Measurements from ENCODE around the gene SF3B6. TPM values are rescaled to one million over a fixed set of nuclear protein-coding genes. Genes with fewer than 3 reads are reported as not detected.
A peak's percentile ranks its signal among the peaks of the same experiment; 100 is the strongest.
"Not testable (repeated sequence)": the region's sequence is repeated elsewhere in the genome, so short reads cannot be mapped to it uniquely, and the experiment has no call there.

Gene SF3B6
- total RNA-seq, 1 donor from 2014 or later: 55.2 TPM

DNA sequence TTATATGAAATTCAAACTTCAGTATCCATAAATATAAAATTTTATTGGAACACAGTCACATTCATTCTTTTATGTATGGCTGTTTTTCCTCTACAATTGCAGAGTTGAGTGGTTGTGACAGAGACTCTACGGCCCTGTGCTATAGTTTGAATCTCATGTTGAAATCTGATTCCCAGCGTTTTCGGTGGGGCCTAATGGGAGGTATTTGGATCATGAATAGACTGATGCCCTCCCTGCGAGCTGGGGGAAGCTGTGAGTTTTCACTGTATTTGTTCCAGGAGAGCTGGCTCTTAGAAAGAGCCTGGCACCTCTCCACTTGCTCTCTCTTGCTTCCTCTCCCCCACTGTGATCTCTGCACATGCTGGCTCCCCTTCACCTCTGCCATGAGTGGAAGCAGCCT, 45.3 kb upstream of the SF3B6 start:
- Histone ChIP-seq H3K36me3 (no peaks in the 10 kb centered on the region), H3K9me3 (no peaks in the 10 kb centered on the region), H3K27ac (no peak overlapping the region), H3K4me1 (peaks cover 5% of the 10 kb centered on the region), H3K27me3 (no peaks in the 10 kb centered on the region), H3K4me3 (no peak overlapping the region)
- intact Hi-C loops (cut with DNase I): no loop called here
- DNase-seq (no peak), ATAC-seq (no peak)
- TF ChIP-seq, protein P1, sequence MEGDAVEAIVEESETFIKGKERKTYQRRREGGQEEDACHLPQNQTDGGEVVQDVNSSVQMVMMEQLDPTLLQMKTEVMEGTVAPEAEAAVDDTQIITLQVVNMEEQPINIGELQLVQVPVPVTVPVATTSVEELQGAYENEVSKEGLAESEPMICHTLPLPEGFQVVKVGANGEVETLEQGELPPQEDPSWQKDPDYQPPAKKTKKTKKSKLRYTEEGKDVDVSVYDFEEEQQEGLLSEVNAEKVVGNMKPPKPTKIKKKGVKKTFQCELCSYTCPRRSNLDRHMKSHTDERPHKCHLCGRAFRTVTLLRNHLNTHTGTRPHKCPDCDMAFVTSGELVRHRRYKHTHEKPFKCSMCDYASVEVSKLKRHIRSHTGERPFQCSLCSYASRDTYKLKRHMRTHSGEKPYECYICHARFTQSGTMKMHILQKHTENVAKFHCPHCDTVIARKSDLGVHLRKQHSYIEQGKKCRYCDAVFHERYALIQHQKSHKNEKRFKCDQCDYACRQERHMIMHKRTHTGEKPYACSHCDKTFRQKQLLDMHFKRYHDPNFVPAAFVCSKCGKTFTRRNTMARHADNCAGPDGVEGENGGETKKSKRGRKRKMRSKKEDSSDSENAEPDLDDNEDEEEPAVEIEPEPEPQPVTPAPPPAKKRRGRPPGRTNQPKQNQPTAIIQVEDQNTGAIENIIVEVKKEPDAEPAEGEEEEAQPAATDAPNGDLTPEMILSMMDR (IDR thresholded peaks at IDR 0.05): no peak

DNA sequence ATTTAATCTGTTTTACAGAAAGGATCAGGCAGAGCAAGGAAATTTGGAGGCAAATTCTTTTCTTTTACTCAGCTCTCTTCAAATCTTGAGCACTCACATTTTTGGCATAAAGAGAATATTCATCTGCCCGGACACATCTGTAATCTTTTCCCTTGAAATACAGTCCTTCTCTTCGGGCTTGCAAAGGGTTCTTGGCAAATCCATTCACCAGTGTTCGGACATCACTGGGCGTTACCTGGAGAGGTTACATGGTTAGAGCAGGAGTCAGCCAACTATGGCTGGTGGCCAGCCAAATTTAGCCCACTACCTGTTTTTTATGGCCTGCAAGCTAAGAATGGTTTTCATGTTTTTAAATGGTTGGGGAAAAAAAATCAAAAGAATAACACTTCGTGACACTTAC, 44.9 kb upstream of the SF3B6 start:
- TF ChIP-seq, protein P1 (IDR thresholded peaks at IDR 0.05): no peak
- intact Hi-C loops (cut with DNase I): no loop called here
- Histone ChIP-seq H3K36me3 (no peaks in the 10 kb centered on the region), H3K4me1 (peaks cover 5% of the 10 kb centered on the region), H3K27me3 (no peaks in the 10 kb centered on the region), H3K9me3 (no peaks in the 10 kb centered on the region), H3K27ac (no peak overlapping the region), H3K4me3 (no peak overlapping the region)
- DNase-seq: no peak
- ATAC-seq: no peak

DNA sequence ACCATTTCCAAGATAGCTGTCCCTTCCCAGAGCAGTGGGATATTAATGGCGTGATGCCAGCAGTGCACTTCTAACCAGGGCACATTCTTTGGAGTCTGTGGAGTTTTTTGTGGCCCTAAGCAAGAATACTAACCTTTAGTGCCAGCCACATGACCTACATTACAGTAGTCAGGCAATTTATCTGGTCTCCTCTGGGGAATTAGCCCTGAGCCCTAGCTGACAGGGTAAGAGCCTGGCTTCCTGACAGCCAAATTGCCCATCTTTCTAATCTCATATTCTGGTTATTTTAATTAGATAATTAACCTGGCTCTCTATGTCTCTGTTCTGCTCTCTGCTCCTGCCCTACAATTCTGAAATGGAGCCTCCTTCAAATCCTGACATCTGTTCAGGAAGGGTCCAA, 41.8 kb upstream of the SF3B6 start:
- H3K4me3 ChIP-seq: no peak overlapping the region
- no peaks in the 10 kb centered on the region for H3K9me3 ChIP-seq
- H3K36me3 ChIP-seq: no peaks in the 10 kb centered on the region
- no peak for ATAC-seq
- no peak for DNase-seq
- TF ChIP-seq, protein P1 (IDR thresholded peaks at IDR 0.05): no peak
- H3K4me1 ChIP-seq: no peaks in the 10 kb centered on the region
- no peaks in the 10 kb centered on the region for H3K27me3 ChIP-seq
- intact Hi-C loops (cut with DNase I): no loop called here
- no peak overlapping the region for H3K27ac ChIP-seq

DNA sequence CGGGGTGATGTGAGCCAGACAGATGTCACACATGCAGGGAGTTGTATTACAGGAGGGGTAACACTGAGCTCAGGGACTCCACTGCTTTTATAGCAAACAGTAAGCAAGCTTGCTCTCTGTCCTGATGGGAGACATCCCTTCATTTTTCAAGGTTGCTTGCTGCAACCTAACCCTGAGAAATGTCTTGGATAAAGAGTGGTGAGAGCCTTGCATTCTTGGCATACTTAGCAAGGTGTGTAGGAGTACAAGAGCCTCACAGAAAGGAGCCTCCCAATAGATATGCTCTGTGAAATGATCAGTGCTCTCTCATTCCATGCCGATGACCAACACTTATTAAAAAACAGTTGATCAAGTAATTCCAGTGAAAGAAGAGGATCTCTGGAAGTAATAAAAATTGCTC, 38.9 kb upstream of the SF3B6 start:
- no peak overlapping the region for H3K27ac ChIP-seq
- no peaks in the 10 kb centered on the region for H3K27me3 ChIP-seq
- ATAC-seq: no peak
- H3K9me3 ChIP-seq: no peaks in the 10 kb centered on the region
- TF ChIP-seq, protein P1 (IDR thresholded peaks at IDR 0.05): no peak
- no peak overlapping the region for H3K4me3 ChIP-seq
- intact Hi-C loops (cut with DNase I): no loop called here
- no peak for DNase-seq
- no peaks in the 10 kb centered on the region for H3K4me1 ChIP-seq
- no peaks in the 10 kb centered on the region for H3K36me3 ChIP-seq

DNA sequence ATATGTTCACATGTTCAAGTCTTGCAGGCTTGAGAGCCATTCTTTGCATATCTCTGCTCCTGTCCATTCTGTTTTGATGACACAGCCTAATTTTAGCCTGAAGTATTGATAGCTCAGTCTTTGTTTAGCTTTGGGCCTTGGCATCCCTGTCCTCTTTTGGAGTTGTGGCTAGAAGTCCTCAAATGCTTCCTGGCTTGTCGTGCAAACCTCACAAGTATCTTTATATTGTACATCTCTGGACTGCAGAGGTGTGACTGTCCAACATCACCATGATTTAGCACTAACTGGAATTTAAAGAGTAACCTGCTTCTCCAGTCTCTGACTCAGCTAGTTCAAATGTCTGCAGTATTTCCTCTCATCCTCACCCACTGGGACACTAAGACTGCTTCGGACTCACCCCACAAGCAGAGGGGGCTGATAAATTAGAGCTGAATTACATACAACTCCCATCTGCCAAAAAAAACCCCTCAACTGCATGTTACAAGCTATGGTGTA, 35.3 kb upstream of the SF3B6 start:
- intact Hi-C loops (cut with DNase I): no loop called here
- ATAC-seq (peak; percentile 47), DNase-seq (no peak)
- H3K27me3 ChIP-seq: no peaks in the 10 kb centered on the region
- no peak overlapping the region for H3K4me3 ChIP-seq
- H3K36me3 ChIP-seq: no peaks in the 10 kb centered on the region
- no peak overlapping the region for H3K27ac ChIP-seq
- no peaks in the 10 kb centered on the region for H3K4me1 ChIP-seq
- H3K9me3 ChIP-seq: no peaks in the 10 kb centered on the region
- TF ChIP-seq, protein P1 (IDR thresholded peaks at IDR 0.05): no peak

DNA sequence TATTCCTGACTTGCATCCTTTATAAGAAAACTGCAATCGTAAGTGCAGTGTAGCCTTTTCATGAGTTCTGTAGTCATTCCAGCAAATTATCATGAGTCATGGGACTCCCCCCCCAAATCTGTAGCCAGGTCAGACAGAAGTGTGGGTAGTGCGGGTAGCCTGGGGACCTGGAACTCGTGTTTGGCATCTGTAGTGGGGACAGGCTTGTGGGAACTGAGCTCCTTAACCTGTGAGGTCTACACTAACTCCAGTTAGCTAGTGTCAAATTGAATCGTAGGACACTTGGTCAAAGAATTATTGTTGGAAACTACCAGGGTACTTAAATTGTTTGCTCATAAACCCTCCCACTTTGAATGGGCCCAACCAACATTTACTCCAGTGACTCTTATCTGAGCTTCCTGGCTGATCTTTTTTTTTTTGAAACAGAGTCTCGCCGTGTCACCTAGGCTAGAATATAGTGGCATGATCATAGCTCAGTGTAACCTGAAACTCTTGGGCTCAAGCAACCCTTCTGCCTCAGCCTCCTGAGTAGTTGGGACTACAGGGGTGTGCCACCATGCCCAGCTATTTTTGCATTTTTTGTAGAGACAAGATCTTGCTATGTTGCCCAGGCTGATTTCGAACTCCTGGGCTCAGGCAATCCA, 34.7 kb upstream of the SF3B6 start:
- Histone ChIP-seq H3K9me3 (no peaks in the 10 kb centered on the region), H3K4me3 (no peak overlapping the region), H3K36me3 (no peaks in the 10 kb centered on the region), H3K27me3 (no peaks in the 10 kb centered on the region), H3K27ac (no peak overlapping the region), H3K4me1 (no peaks in the 10 kb centered on the region)
- TF ChIP-seq, protein P1 (IDR thresholded peaks at IDR 0.05): no peak
- peak; percentile 48 for ATAC-seq
- no peak for DNase-seq
- intact Hi-C loops (cut with DNase I): no loop called here

DNA sequence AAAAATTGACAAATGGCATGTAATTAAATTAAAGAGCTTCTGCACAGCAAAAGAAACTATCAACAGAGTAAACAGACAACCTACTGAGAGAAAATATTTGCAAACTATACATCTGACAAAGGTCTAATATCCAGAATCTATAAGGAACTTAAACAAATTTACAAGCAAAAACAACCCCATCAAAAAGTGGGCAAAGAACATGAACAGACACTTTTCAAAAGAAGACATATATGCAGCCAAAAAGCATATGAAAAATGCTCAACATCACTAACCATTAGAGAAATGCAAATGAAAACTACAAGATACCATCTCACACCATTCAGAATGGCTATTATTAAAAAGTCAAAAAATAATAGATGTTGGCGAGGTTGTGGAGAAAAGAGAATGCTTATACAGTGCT, 33.3 kb upstream of the SF3B6 start:
- H3K4me3 ChIP-seq: not testable (repeated sequence)

More for the DNA sequence above, 33.3 kb upstream of the SF3B6 start:
- H3K27me3 ChIP-seq; ATAC-seq; H3K9me3 ChIP-seq; DNase-seq; H3K27ac ChIP-seq; H3K4me1 ChIP-seq; intact Hi-C loops (cut with DNase I); H3K36me3 ChIP-seq: not testable (repeated sequence)

Data from upper lobe of right lung (tissue), 1 donor.